NCI-H2196 (cell line): Measurements from ENCODE around the gene CRTC1.

Source experiments
- DNase-seq: peaks from one replicate; lab custom pipeline; 2025; ENCODE audit not compliant: unreplicated experiment; lab: John Stamatoyannopoulos, UW

CRTC1 gene

GRCh38 chr19:18780631-18781030 lies 97.2 kb downstream of the CRTC1 start:
- no peak for DNase-seq

- DNase-seq, result no peak
These were observed 97.6 kb downstream of the CRTC1 start for GRCh38 chr19:18781047-18781600.

- DNase-seq, result no peak
These were observed 98.5 kb downstream of the CRTC1 start for GRCh38 chr19:18781885-18782527.

- DNase-seq, result no peak
These were observed 99.2 kb downstream of the CRTC1 start for GRCh38 chr19:18782559-18783225.

- DNase-seq, result no peak
These were observed 100.7 kb downstream of the CRTC1 start for GRCh38 chr19:18783958-18784785.

- no peak for DNase-seq
These were observed 101.3 kb downstream of the CRTC1 start for GRCh38 chr19:18784786-18785120.

- DNase-seq, result peak; percentile 82
These were observed 102.0 kb downstream of the CRTC1 start for GRCh38 chr19:18785179-18786124.

GRCh38 chr19:18788529-18789421 lies 105.3 kb downstream of the CRTC1 start:
- DNase-seq, result no peak

GRCh38 chr19:18789422-18789869 lies 106.0 kb downstream of the CRTC1 start:
- DNase-seq, result no peak

GRCh38 chr19:18789883-18790565 lies 106.5 kb downstream of the CRTC1 start:
- DNase-seq, result peak; percentile 76

- no peak for DNase-seq
These were observed 107.3 kb downstream of the CRTC1 start, which contains the start of gene COMP for GRCh38 chr19:18790566-18791314. TSS of gene COMP (minus strand) at chr19:18791305. CDS start at chr19:18791269, 36 bp downstream.

GRCh38 chr19:18791315-18791678 lies 107.8 kb downstream of the CRTC1 start:
- no peak for DNase-seq

GRCh38 chr19:18792661-18793060 lies 109.2 kb downstream of the CRTC1 start:
- DNase-seq, result no peak

- no peak for DNase-seq
These were observed 109.9 kb downstream of the CRTC1 start for GRCh38 chr19:18793144-18794028.

GRCh38 chr19:18794029-18794313 lies 110.5 kb downstream of the CRTC1 start:
- no peak for DNase-seq

GRCh38 chr19:18794692-18795091 lies 111.2 kb downstream of the CRTC1 start:
- DNase-seq, result no peak

- no peak for DNase-seq
These were observed 112.1 kb downstream of the CRTC1 start for GRCh38 chr19:18795540-18795939.
